ENCODE data around the gene FAAP20.

FAAP20 gene

GRCh38 chr1:2177946-2178538 lies 16.5 kb downstream of the FAAP20 start:
- no peak for TF ChIP-seq CTCF (conservative IDR thresholded peaks at IDR 0.05)

GRCh38 chr1:2177541-2177940 lies 17.0 kb downstream of the FAAP20 start:
- TF ChIP-seq CTCF (conservative IDR thresholded peaks at IDR 0.05) = no peak
- no peak overlapping the region for H3K27ac ChIP-seq

More at GRCh38 chr1:2177946-2178538, 16.5 kb downstream of the FAAP20 start:
- no peak overlapping the region for H3K27ac ChIP-seq

- H3K27ac ChIP-seq = no peak overlapping the region
- TF ChIP-seq CTCF (conservative IDR thresholded peaks at IDR 0.05) = no peak
These were observed 18.0 kb downstream of the FAAP20 start for GRCh38 chr1:2176615-2177014.

GRCh38 chr1:2175681-2176454 lies 18.7 kb downstream of the FAAP20 start:
- no peak overlapping the region for H3K27ac ChIP-seq
- TF ChIP-seq CTCF (conservative IDR thresholded peaks at IDR 0.05) = no peak

GRCh38 chr1:2175055-2175414 lies 19.5 kb downstream of the FAAP20 start:
- peak overlapping the region; percentile 76 for H3K27ac ChIP-seq
- no peak for TF ChIP-seq CTCF (conservative IDR thresholded peaks at IDR 0.05)

GRCh38 chr1:2174348-2175054 lies 20.1 kb downstream of the FAAP20 start:
- TF ChIP-seq CTCF (conservative IDR thresholded peaks at IDR 0.05) = peak; percentile 98
- peak overlapping the region; percentile 76 for H3K27ac ChIP-seq

- no peak for TF ChIP-seq CTCF (conservative IDR thresholded peaks at IDR 0.05)
- H3K27ac ChIP-seq = peak overlapping the region; percentile 76
These were observed 20.8 kb downstream of the FAAP20 start for GRCh38 chr1:2173546-2174347.

Measured in VCaP (cell line).